SK-N-DZ (cell line): ENCODE measurements around the gene STX11.

Source experiments
- DNase-seq: peaks from one replicate; pipeline ENCODE4 v3.0.0-alpha.2; 2015; ENCODE audit warnings: low spot score

STX11 gene

DNA sequence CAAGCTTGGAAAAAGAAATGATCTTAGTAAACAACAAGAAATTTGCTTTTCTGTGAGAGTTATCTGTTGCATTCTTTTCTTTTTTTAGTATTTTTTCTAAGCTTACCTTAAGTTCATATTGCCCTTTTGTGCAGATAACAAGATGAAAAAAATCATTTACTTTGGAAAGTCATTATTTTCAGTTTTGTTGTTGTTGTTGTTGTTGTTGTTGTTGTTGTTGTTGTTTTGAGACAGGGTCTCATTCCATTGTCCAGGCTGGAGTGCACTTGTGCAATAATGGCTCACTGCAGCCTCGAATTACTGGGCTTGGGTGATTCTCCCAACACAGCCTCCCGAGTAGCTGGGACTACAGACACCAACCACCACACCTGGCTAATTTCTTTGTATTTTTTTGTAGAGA lies 8.8 kb upstream of the STX11 start:
- no peak for DNase-seq

- no peak for DNase-seq
Observed at GRCh38 chr6:144143106-144143505, 7.2 kb upstream of the STX11 start.

- DNase-seq: no peak
Observed at GRCh38 chr6:144143878-144144277, 6.4 kb upstream of the STX11 start.

GRCh38 chr6:144144996-144145395 lies 5.3 kb upstream of the STX11 start:
- no peak for DNase-seq

GRCh38 chr6:144145541-144145940 lies 4.8 kb upstream of the STX11 start:
- no peak for DNase-seq

DNA sequence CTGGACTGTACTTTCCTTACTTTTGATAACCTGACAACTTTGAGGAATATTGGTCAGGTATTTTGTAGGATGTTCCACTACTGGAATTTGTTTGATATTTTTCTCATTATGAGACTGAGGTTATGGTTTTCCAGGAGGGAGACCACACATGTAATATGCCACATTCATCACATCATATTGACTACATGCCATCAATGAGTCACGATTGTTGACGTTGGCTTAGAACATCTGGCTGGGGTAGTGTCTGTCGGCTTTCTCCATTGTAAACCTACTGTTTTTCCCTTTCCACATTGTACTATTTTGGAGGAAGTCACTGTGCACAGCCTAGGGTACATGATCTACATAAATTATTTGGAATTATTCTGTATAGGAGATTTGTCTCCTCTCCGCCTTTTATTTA lies 1.4 kb upstream of the STX11 start:
- no peak for DNase-seq

DNA sequence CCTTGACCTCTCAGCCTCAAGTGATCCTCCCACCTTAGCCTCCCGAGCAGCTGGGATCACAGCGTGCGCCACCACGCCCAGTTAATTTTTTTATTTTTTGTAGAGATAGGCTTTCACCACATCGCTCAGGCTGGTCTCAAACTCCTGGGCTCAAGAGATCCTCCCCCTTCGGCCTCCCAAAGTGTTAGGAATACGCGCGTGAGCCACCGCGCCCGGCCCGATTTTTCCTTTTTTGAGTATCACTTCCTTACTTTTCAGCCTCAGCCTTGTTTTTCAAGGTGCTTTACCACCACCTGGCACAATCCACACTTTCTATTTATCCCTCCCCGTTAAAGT lies 791 bp upstream of the STX11 start:
- DNase-seq: no peak

DNA sequence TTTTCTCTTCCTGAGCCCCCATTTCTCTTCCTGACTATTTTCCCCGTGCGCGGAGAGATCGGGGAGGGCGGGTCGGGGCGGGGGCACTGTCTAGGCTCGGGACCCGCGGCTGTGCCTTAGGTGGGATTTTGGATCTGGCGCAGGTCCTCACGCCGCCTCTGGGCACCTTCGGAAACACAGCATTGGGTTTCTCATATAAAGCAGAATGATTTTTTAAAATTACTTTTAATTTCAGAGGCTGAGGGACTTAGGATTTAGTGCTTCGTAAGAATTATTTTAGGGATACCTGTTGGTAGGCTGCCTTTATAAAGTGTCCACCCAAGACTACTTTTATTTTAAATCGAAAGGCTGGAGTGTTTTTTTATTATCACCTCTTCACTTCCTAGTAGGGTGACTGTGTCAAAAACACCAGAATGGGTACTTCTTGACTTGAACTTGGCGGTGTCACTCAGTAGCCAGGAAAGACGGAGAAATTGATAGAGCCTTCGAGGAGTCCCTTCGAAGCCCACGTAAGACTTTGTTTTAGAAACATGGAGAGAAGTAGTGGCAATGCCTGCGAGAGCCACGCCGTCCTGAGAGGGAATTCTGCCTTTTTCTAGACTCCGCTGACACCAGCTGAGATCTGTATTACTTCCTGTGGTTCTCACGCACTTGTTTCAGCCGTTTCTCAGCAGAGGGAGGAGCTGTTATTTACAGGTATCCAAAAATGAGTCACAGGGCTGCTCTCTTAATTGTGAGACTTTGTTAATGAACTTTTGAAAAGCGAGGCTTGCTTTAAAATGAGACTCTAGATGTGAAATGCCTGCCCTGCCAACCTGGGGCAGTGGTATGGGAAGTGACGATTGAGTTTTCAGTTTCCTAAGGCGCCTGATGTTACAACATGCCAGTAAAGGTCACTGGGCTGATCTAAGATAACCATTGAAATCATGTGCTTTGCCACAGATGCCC lies 667 bp downstream of the STX11 start:
- no peak for DNase-seq

DNA sequence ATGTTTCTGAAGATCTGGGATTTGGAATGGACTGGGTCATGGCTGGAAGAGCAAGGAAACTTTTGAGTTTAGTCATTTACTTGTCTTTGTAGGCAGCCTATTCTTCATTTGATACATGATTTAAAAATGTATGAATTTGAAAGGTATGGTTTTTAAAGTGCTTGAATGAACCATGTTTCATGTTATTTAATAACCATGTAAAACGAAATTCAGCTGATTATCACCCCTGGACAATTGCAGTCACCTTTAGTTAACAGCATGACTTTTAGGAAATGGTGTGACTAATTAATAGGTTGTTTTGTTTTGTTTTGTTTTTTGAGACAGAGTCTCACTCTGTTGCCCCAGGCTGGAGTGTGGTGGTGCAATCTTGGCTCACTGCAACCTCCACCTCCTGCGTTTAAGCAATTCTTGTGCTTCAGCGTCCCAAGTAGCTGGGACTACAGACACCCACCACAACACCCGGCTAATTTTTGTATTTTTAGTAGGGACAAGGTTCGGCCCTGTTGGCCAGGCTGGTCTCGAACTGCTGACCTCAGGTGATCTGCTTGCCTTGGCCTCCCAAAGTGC lies 2.1 kb downstream of the STX11 start:
- DNase-seq: no peak

DNA sequence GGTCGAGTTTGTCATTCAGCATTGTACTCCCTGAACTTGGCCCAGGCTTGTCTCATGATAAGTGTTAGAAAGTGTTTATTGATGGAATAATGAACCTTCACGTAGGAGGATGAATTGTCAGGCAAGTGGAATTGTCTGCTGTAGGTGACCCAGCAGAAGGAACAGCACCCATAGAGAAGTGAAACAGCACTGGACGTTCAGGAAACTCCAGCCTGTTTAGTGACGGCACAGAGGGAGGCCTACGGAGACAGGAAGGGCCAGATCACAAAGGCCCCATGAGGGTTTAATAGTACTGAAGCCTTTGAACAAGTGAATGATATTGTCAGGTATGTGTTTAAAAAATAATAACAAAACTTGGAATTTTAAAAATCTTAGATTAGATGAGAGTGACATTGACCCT lies 2.9 kb downstream of the STX11 start:
- DNase-seq: no peak

DNA sequence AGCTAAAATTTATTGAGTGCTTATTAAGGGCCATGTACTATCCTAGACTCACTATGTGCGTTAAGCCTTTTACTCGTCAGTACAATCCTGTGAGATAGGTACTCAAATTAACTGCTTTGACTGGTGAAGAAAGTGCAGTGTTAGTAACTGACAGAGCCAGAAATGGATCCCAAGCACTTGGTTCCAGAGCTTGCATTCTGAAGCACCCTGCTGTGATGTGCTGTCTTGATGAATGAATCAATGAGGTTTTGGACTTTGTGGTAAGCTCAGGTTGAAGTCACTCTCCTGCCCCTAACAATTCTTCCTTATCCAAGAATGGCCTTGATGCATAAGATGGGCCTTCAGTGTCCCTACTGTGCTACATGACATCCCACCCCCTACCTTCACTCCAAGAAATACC lies 3.7 kb downstream of the STX11 start:
- no peak for DNase-seq

- no peak for DNase-seq
Observed at GRCh38 chr6:144155529-144155928, 5.2 kb downstream of the STX11 start.

DNA sequence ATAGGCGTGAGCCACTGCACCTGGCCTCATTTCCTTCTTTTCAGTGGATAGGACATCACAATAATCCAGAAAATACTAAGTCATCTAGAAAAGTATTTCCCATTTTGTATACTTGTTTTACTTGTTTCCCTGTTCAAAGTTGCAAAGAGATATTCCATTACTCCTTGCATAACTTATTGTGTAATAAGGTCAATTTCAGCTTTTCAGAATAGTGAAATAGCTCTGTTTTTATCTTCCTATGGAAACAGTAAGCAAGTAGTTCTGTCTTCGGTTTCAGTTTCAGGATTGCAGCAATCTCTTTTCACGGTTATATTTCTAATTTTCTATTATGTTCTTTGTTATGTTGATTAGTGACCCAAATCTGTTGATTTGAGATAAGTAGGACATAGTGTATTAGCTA lies 6.0 kb downstream of the STX11 start:
- DNase-seq: no peak

DNA sequence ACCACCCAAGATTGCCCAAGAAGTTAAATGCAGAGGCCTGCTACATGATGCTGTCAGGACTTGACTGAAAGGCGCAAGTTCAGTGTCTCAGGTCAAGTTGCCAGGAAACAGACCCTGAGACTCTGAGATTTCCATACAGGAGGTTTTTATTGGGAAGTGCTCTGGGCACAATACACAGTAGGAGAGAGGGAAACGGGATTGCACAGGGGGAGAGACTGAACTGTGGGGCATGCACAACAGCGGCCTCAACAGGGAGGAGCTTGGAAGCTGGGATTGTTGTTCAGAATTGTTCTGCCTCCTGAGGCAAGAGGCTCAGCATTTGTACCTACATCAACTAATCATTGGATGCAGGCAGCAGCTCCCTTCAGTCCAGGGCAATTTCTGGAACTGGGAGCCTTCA lies 6.7 kb downstream of the STX11 start:
- no peak for DNase-seq

- no peak for DNase-seq
Observed at GRCh38 chr6:144158133-144158532, 7.8 kb downstream of the STX11 start.

DNA sequence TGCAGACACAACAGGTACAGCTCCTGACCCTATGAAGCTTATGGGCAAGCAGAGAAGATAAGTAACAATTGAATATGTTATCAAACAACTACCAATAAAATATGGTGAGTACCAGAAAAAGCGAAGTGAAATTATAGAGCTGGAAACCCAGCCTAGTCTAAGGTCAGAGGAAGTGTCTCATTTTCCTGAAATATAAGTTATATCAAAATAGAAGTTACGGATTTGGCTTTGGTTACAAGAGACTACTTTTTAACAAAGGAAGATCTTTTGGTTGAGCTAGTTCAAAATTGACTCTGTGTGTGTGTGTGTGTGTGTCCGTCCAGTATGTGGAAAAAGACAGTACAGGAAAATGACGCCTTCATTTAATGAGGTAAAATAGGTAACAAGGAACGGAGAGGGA lies 8.9 kb downstream of the STX11 start:
- DNase-seq: no peak

DNA sequence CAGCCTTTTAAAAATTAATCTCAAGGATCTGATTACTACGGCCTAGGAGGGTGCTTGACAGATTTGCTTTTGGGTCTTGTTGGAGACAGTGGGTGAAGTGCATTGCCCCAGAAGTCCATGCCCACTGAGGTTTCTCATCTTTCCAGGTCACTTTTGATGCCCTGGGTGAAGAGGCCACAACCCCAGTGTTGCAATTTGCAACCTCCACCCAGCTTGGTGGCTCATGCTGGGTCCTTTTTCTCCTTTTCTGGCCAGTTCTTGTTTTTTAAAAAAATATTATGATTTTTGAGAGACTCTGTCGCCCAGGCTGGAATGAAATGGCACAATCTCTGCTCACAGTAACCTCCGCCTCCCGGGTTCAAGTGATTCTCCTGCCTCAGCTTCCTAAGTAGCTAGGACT lies 9.4 kb downstream of the STX11 start:
- DNase-seq: no peak

DNA sequence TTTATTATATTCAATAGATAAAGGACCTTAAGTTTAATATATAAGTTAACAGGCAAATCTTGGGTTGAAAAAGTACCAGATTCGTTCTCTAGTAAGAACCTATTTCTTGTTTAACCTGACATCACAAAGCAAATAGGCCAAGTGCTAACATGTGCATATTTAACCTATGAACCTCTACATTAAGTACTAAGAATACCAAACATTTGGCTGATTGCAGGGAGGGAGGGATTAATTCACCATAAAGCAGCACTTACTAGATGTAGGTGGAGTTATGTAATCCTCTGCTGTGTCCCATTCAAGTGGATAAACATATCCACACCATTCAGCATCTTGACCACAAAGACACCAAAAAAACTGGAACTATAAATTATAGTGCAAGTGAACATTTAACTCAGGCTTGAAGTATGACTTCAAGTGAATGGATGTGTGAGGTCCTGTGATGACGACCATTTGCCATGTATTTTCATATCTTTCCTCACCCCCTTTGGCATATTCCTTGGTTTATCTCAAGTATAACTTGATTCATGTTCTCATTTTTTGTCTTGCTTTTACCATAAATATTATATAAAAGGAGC lies 10.2 kb downstream of the STX11 start:
- DNase-seq: no peak

DNA sequence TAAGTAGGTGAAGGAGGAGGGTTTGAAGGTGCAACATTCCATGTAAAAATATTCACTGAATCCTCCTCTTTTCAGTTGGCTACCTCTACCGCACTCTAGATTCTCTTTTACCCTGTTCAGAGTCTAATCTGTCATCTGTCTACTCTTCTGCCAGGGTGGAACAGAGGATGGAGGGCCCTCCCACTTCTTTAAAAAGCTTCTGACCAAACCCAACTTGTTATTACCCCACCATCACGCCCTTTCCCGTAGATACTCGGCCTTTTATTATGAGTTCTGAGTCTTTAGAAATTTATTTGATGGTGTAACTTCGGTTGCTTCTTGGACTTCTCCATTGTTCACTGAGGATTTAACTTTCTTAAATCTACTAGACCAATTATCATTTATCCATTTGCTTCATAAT lies 11.7 kb downstream of the STX11 start:
- no peak for DNase-seq

- no peak for DNase-seq
Observed at GRCh38 chr6:144162977-144163376, 12.7 kb downstream of the STX11 start.

DNA sequence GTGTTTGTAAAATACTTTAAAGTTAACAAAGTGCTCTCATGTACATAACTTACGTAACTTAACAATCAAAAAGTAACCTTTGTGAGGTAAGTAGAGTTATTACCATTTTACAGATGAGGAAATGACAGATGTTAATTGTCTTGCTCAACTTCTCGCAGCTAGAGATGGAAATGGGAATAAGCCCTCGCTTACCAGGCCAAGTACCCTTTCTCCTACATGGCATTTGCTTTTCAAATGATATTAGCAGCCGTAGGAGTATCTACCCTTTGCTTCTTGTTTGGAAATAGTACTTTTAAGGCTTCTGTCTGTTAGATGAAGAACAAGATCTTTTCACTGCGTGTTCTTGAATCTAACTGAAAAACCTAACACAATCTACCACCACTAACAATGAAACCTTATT lies 15.5 kb downstream of the STX11 start:
- no peak for DNase-seq

- no peak for DNase-seq
Observed at GRCh38 chr6:144170044-144170443, 19.7 kb downstream of the STX11 start.

DNA sequence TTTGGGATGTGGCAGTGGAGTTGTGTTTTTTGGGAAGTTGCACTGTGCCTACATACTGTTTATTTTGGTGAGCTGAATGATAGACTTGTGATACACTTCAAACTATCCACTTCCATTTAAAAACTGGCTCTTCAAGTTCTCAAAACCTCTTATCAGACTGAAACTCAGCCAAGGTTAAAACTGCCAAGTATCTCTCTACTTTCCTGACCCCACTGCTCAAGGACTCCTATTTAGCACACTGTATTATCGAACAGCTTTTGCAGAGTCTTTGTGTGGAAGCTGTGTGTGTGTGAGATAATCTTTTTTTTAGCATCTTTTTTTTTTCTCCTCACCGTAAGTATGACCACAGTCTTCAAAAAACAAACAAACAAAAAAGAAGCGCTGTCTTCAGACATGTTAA lies 21.1 kb downstream of the STX11 start:
- DNase-seq: no peak
